SKM-1 treated with dmso at 0.1 percent for 144 hours (cell line): ENCODE data around the gene RGS3.

Source experiments
- DNase-seq: peaks from one replicate; lab custom pipeline; 2025; ENCODE audit not compliant: unreplicated experiment; lab: John Stamatoyannopoulos, UW

Gene RGS3

GRCh38 chr9:113464286-113464660 is 746 bp downstream of the RGS3 start:
- DNase-seq = no peak

DNA sequence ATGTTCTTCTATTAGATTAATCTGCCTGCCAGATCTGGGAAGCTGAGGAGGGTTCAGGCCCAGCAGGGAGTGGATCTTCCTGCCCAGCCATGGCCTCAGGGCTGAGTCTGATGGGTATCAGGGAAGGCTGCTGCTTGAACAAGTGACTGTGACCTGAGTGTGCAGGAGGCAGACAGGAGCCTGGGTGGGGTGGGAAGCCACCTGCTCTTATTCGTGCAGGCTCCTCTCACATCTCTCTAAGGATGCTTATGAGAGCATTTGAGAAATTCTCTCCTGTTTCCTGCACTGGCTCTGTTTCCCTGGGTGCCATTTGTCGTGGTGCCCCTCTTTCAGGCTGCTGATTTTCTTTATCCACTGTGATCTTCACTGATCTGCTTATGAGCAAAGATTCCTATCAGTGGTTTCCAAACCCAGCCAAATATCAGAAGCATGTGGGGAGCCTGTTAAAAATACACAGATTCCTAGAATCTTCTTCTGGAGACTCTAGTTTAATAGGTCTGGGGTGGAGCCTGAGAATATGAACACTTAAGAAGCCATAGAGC is 2.1 kb downstream of the RGS3 start:
- DNase-seq = no peak

DNA sequence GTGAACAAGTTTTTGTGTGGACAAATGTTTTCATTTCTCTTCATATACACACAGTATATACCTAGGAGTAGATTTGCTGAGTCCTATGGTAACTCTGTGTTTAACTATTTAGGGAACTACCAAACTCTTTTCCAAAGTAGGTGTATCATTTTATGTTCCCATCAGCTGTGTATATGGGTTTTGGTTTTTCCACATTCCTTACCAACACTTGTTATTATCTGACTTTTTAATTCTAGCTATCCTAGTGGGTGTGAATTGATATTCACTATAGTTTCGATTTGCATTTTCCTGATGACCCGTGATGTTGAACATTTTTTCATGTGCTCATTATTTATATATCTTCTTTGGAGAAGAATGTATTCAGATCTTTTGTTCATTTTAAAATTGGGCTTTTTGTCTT is 3.7 kb downstream of the RGS3 start:
- DNase-seq = no peak

- DNase-seq = no peak
Measured at GRCh38 chr9:113468716-113469448, 5.4 kb downstream of the RGS3 start.

GRCh38 chr9:113471143-113471542 is 7.6 kb downstream of the RGS3 start:
- no peak for DNase-seq

GRCh38 chr9:113471566-113471965 is 8.0 kb downstream of the RGS3 start:
- DNase-seq = no peak

- DNase-seq = no peak
Measured at GRCh38 chr9:113472199-113472598, 8.7 kb downstream of the RGS3 start.

DNA sequence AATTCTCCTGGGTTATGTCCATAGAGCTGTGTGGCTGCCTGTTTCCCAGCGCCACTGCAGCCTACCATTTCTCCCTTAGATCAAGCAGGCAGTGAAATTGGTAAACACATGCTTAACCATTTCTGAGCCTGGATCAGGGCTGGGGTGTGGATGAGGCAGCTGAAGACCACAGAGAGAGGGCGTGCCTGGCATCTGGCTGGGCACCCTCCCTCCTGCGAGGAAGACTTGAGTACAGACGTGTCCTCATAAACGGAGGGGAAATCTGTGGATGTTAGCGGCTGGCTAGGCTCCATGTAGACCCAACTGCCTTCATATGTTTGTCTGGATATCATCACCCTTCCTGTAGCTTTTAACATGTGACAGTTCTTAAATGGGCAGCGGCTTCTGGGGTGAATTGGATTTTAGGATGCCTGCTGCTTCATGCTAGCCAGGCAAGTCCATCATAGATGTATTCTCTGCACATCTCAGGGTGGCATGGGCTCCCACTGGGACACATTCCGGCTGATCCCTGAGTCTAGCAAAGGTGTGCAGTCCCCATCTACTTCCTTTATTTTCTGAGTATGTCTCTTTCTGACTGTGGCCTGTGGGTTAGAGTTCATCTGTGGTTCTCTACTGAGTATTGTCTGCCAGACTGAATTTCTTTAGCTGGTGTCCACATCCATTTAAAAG is 11.0 kb downstream of the RGS3 start:
- DNase-seq = no peak

GRCh38 chr9:113475031-113475430 is 11.5 kb downstream of the RGS3 start:
- no peak for DNase-seq

GRCh38 chr9:113475992-113476391 is 12.5 kb downstream of the RGS3 start:
- DNase-seq = no peak

DNA sequence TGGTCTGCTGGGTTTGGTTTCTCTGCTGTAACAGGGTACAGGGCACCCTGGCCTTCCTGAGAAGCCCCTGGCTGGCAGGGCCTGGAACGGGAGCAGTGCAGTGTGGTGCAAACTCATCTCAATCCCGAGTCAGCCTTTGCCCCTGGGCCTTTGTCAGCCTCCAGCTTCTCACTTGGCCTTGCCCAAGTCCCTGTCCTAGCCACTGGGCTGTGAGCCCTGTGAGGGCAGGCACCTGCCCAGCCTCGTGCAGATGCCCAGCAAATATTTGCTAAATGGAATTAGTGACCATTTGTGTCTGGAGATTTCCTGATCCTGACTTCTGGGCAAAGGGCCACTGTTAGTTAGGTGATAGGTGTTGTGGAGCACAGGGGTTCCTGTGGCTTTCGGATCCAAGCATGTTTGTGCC is 13.0 kb downstream of the RGS3 start:
- DNase-seq = no peak

DNA sequence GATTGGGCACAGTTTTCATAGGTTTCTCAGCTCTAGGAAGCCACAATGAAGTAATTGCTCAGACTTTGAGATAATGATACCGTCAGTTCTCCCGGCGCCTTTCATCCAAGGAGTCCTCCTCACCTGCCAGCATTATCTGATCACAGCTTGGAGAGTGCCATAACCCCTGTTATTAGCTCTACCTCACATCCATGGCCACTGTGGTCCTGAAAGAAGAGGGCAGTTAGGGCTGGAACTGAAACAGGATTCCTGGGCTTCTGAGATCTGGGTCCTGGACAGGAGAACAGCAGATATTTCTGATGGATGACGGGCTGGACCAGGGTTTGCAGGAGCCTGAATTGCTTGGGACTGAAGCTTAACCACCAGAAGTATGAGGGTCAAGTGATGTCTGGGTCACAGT is 13.5 kb downstream of the RGS3 start:
- DNase-seq = no peak

- DNase-seq = no peak
Measured at GRCh38 chr9:113477661-113478060, 14.1 kb downstream of the RGS3 start.

DNA sequence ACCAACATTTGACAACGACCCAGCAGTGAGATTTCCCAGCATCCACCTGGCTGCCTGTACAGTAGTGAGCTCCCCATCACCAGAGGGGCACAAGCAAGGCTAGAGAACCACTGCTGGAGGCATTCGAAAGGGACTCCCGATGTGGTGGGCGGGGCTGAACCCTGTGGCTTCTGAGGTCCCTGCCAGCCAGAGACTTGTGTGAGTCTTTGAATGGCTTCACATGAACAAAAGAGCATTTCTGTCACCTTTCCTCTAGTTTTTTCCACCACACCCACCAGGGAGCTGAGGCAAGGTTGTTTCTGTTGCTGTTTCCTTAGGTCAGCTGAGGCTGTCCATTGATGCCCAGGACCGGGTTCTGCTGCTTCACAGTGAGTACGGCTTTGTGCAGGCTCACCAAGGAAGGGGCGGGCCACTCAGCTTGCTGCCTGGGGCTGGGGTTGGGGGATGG is 15.7 kb downstream of the RGS3 start:
- DNase-seq = no peak

DNA sequence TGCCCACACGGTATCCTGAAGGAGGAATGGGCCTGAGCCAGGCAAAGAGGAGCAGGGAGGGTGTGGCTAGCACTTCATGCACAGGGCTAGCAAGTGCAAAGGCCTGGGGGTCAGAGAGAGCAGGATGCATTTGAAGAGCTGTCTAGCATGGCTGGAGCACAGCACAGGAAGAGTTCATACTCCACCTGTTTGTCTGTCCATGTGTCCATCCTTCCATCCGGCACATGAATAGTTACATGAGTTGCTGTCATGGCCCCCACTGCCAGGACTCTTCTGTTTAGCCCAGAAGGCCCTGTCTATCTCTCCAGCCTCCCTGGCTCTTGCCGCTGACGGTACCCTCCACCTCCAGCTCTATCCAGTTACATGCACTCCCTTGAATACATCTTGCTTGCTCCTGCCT is 17.1 kb downstream of the RGS3 start:
- DNase-seq = no peak

DNA sequence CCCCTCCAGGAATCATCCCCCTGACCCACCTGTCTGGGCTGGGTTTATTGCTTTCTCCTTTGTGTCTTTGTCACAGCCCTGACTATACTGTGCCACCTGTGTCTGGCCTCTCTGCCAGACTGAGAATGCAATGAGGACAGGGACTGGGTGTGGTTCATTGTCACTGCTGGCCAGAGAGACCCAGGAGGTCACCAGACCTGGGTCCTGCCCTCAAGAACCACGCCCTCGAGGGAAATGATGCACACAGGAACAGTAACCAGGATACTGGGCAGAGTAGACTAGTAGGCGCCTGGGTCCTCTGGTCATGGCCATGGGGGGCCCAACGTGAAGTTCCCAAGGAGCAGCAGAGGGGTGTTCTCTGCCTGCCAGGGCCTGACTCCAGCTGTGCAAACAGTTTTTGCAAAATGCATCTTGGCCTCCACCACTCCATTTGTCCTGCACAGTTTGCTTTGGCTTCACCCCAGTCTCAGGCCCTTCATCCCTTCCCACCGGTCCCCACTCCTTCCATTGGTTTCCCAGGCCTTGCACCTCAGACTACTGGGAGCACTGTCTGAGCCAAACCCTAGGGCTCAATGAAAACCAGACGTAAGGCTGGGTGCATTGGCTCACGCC is 17.8 kb downstream of the RGS3 start:
- no peak for DNase-seq

GRCh38 chr9:113482341-113482740 is 18.8 kb downstream of the RGS3 start:
- no peak for DNase-seq

GRCh38 chr9:113482991-113483675 is 19.6 kb downstream of the RGS3 start:
- no peak for DNase-seq

DNA sequence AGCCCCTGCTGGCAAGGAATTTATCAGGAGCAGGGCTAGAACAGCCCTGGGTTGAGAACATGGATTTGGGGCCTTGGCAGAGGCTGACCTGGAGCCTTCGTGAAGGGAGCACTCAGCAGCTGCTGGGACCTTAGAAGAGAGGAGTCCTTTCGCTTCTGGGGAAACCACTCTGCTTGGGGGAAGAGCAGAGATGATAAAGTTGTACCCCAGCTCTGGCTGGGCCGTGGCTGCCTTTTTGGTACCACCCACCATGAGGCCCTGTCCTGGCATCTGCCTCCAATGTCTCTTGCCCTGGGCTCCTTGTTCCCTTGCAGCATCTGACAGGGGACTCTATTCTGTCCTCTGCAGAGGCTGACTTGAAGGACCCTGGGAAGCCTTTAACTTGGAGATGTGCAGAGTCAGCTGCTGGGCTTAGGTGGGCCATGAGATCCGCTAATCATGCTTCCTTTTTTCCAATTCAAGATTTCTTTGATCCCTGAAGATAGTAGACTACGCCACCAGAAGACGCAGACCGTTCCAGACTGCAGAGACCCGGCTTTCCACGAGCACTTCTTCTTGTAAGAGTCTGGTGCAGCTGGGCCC is 20.2 kb downstream of the RGS3 start:
- DNase-seq = no peak

DNA sequence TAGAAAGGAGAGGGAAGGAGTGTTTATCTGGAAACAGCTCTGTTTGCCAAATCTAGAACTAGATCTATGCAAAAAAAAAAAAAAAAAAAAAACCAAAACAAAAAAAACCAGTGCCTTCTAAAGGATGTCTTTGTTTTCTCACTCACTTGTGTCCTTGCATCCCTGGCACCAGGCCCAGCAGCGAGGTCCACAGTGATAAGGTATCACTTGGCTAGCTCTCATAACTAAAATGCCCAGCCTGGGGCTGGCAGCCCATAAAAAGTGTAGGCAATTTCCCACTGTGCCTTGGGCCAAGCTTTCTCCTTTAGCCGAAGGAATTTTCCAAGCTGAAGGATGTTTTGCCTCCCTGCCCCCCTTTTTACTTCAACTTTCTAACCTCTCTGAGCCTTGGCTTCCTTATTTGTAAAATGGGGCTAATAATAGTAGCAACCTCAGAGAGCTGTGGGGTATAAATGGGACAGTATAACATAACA is 20.8 kb downstream of the RGS3 start:
- DNase-seq = no peak

- no peak for DNase-seq
Measured at GRCh38 chr9:113485761-113486115, 22.2 kb downstream of the RGS3 start.
